Fibroblast of skin of back (primary cell): ENCODE data around the gene WDR31. TPM values are rescaled to one million over a fixed set of nuclear protein-coding genes. Genes with fewer than 3 reads are reported as not detected.
"Not testable (repeated sequence)": the region's sequence is repeated elsewhere in the genome, so short reads cannot be mapped to it uniquely, and the experiment has no call there.

Experiments used
- DNase-seq: peaks from one replicate; pipeline ENCODE4 v3.0.0-alpha.2; 2013
- polyA plus RNA-seq, 2 experiments: library from polyadenylated mRNA; unstranded; fragments of 120-200 nt; gene quantifications; one replicate each; pipeline ENCODE4 v1.2.1, GENCODE V29; 2013; ENCODE audit not compliant: insufficient read length in 2 of 2

Gene WDR31
- polyA plus RNA-seq (2013, experiment 1 of 2; ENCODE audit: insufficient read length): 0.89 TPM
- polyA plus RNA-seq (2013, experiment 2 of 2; ENCODE audit: insufficient read length): 1.0 TPM

GRCh38 chr9:113340011-113340699 lies at the start of gene WDR31:
WDR31 (minus strand) TSS chr9:113340275; CDS start chr9:113332022, 8,253 bp downstream.
- DNase-seq: peak; percentile 88

- no peak for DNase-seq
These were observed 49.4 kb upstream of the WDR31 start for GRCh38 chr9:113389451-113389850.

- DNase-seq: no peak
These were observed 48.8 kb upstream of the WDR31 start for GRCh38 chr9:113388833-113389232.

- no peak for DNase-seq
These were observed 47.6 kb upstream of the WDR31 start for GRCh38 chr9:113387560-113388230.

- no peak for DNase-seq
These were observed 46.7 kb upstream of the WDR31 start for GRCh38 chr9:113386571-113387393.

- no peak for DNase-seq
These were observed 41.9 kb upstream of the WDR31 start for GRCh38 chr9:113381909-113382411.

GRCh38 chr9:113381441-113381840 lies 41.4 kb upstream of the WDR31 start:
- not testable (repeated sequence) for DNase-seq

GRCh38 chr9:113380869-113381378 lies 40.8 kb upstream of the WDR31 start:
- no peak for DNase-seq

GRCh38 chr9:113379829-113380210 lies 39.7 kb upstream of the WDR31 start:
- DNase-seq: not testable (repeated sequence)

GRCh38 chr9:113379094-113379828 lies 39.2 kb upstream of the WDR31 start:
- not testable (repeated sequence) for DNase-seq

- DNase-seq: peak; percentile 73
These were observed 36.8 kb upstream of the WDR31 start, which contains the start of gene HDHD3 for GRCh38 chr9:113376634-113377567. HDHD3 (minus strand) TSS chr9:113376986; CDS start chr9:113374354, 2,632 bp downstream.

GRCh38 chr9:113375057-113376023 lies 35.3 kb upstream of the WDR31 start:
- no peak for DNase-seq

GRCh38 chr9:113373676-113374392 lies 33.8 kb upstream of the WDR31 start:
- no peak for DNase-seq

GRCh38 chr9:113373256-113373655 lies 33.2 kb upstream of the WDR31 start:
- no peak for DNase-seq

GRCh38 chr9:113372059-113372458 lies 32.0 kb upstream of the WDR31 start:
- no peak for DNase-seq

- DNase-seq: no peak
These were observed 30.8 kb upstream of the WDR31 start for GRCh38 chr9:113370806-113371325.

- DNase-seq: no peak
These were observed 29.7 kb upstream of the WDR31 start for GRCh38 chr9:113369855-113370140.

- no peak for DNase-seq
These were observed 29.1 kb upstream of the WDR31 start for GRCh38 chr9:113368982-113369854.
